ENCODE results near the gene RAD51B.

- TF ChIP-seq SUZ12 (IDR thresholded peaks at IDR 0.05; ENCODE audit: extremely low read depth, insufficient read depth, insufficient read length) (no peak), YY1 (IDR thresholded peaks at IDR 0.05; ENCODE audit: insufficient read depth, insufficient read length) (no peak), ZNF274 (IDR thresholded peaks at IDR 0.05; ENCODE audit: low read depth, low read length) (no peak)
These were observed 37.5 kb upstream of the RAD51B start for GRCh38 chr14:67782090-67782489.
